Bronchial epithelial cell (primary cell): Measurements from ENCODE around the gene ZNF236. TPM values are rescaled to one million over a fixed set of nuclear protein-coding genes. Genes with fewer than 3 reads are reported as not detected.
"Not testable (repeated sequence)": the region's sequence is repeated elsewhere in the genome, so short reads cannot be mapped to it uniquely, and the experiment has no call there.

Experiments
- DNase-seq: peaks from one replicate; pipeline ENCODE4 v3.0.0-alpha.2; 2010; ENCODE audit warnings: low read depth
- FAIRE-seq: peaks from 2 replicates; lab custom pipeline; 2011; peaks lifted over from hg19 to GRCh38; lab: Jason Lieb, UNC
- H3K27me3 ChIP-seq: 2 replicates; pipeline ENCODE4 v1.5.1; 2011; ENCODE audit warnings: low read length; ENCODE audit not compliant: control insufficient read depth, insufficient read depth
- H3K36me3 ChIP-seq: 2 replicates; pipeline ENCODE4 v1.5.1; 2011; ENCODE audit warnings: low read length; ENCODE audit not compliant: control insufficient read depth, insufficient read depth
- H3K4me3 ChIP-seq: 2 replicates; pipeline ENCODE4 v1.5.1; 2011; ENCODE audit warnings: mild to moderate bottlenecking, low read depth, low read length, control low read depth
- total RNA-seq: library from RNA; depleted of rRNA; stranded (reverse); fragments of >200 nt; gene quantifications from 2 replicates; pipeline ENCODE4 v1.2.1, GENCODE V29; 2014
- TF ChIP-seq, protein P1 (sequence below): IDR thresholded peaks from 2 replicates; pipeline ENCODE4 v1.5.1; 2011; ENCODE audit warnings: mild to moderate bottlenecking, moderate library complexity, low read length, control low read depth, inconsistent platforms; ENCODE audit not compliant: insufficient read depth, severe bottlenecking

Gene ZNF236
- 5.3 and 6.4 TPM in 2 replicates for total RNA-seq

DNA sequence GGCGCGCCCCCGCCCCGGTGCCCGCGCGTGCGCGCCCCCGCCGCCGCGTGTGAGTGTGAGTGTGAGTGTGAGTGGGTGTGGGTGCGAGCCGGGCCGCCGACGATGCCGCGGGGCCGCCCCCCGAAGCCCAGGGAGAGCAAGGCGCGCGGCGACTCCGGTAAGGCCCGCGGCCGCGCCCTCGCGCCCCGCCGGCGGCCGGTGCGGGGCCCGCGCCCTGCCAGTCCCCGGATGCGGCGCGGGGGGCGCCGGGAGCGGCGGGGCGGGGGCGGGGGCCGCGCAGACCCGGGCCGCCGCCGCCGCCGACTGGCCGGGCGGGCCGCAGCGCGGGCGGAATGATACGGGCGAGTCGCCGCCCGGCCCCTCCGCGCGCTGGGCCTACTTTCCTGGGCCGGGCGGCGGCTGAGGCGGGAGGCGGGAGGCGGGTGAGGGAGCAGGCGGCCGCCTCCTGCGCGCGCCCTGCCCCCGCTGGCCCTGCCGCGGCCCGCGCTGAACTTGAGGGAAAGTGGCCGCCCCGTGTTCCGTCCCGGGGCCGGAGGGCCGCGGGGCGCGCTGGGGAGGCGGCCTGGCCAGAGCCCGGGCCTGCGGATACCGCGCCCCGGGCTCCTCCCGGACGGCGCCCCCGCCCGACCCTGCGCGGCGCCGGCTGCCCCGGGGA, at the start of gene ZNF236:
Gene ZNF236 (plus strand): TSS at position 52 of the 655 bp plus-strand sequence. CDS start 51 bp downstream, at position 103.
- DNase-seq: no peak
- TF ChIP-seq, protein P1, sequence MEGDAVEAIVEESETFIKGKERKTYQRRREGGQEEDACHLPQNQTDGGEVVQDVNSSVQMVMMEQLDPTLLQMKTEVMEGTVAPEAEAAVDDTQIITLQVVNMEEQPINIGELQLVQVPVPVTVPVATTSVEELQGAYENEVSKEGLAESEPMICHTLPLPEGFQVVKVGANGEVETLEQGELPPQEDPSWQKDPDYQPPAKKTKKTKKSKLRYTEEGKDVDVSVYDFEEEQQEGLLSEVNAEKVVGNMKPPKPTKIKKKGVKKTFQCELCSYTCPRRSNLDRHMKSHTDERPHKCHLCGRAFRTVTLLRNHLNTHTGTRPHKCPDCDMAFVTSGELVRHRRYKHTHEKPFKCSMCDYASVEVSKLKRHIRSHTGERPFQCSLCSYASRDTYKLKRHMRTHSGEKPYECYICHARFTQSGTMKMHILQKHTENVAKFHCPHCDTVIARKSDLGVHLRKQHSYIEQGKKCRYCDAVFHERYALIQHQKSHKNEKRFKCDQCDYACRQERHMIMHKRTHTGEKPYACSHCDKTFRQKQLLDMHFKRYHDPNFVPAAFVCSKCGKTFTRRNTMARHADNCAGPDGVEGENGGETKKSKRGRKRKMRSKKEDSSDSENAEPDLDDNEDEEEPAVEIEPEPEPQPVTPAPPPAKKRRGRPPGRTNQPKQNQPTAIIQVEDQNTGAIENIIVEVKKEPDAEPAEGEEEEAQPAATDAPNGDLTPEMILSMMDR: no peak
- FAIRE-seq: no peak
- Histone ChIP-seq H3K4me3 (peak within 1 kb of the TSS; percentile 72), H3K27me3 (no peaks in the 10 kb centered on the region), H3K36me3 (no peaks in the 10 kb centered on the region)

DNA sequence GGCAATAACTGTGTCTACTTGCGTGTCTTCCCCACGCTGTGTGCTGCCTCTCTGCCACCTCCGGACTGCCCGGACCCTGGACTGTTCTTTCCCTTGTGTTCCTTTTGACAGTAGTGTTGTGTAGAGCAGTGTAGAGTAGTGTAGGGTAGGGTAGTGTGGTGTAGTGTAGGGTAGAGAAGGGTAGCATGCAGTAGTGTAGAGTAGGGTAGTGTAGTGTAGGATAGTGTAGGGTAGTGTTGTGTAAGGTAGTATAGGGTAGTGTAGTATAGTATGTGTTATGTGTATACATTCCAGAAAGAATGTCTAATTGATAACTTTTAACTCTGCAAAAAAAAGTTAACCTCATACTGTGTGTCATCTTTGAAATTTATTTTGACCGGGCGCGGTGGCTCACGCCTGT, 49.7 kb upstream of the ZNF236 start:
- no peaks in the 10 kb centered on the region for H3K27me3 ChIP-seq
- DNase-seq (no peak), FAIRE-seq (no peak)
- TF ChIP-seq, protein P1: no peak
- no peak overlapping the region for H3K4me3 ChIP-seq
- H3K36me3 ChIP-seq: no peaks in the 10 kb centered on the region

DNA sequence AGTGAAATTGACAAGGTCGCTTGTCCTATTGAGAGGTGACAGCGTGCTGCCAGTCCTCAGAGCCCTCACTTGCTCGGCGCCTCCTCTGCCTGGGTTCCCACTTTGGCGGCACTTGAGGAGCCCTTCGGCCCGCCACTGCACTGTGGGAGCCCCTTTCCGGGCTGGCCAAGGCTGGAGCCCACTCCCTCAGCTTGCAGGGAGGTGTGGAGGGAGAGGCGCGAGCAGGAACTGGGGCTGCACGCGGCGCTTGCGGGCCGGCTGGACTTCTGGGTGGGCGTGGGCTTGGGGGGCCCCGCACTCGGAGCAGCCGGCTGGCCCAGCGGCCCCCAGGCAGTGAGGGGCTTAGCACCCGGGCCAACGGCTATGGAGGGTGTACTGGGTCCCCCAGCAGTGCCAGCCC, 45.3 kb upstream of the ZNF236 start:
- not testable (repeated sequence) for H3K27me3 ChIP-seq, FAIRE-seq, H3K4me3 ChIP-seq, H3K36me3 ChIP-seq, DNase-seq

DNA sequence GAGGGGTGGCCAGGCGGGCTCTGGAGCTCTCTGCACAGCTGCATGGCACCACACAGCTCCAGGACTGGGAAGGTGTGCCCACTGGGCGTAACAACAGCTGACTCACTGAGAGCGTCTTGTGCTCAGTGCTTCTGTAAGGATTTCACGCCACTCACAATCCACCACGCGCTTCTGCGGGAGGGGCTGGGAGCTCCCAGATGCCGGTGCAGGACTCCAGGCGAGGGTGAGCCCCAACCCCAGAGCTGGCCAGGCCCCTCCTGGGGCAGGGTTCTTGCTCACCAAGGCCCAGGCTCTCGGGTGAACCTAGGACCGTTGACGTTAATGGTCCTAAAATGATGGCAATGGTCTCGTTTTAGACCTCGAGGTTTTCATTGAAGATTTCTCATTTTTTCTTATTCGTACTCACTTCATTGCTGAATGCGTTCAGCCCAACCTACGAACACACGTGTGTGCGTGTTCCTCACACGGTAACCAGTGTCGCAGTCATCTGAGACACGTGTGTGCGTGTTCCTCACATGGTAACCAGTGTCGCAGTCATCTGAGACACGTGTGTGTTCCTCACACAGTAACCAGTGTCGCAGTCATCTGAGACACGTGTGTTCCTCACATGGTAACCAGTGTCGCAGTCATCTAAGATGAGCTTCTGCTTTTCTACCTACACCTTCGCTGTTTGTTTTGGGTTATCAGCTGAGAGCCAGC, 38.4 kb upstream of the ZNF236 start:
- no peaks in the 10 kb centered on the region for H3K36me3 ChIP-seq
- H3K4me3 ChIP-seq: no peak overlapping the region
- TF ChIP-seq, protein P1: no peak
- no peaks in the 10 kb centered on the region for H3K27me3 ChIP-seq
- no peak for DNase-seq
- peak; percentile 90 for FAIRE-seq

DNA sequence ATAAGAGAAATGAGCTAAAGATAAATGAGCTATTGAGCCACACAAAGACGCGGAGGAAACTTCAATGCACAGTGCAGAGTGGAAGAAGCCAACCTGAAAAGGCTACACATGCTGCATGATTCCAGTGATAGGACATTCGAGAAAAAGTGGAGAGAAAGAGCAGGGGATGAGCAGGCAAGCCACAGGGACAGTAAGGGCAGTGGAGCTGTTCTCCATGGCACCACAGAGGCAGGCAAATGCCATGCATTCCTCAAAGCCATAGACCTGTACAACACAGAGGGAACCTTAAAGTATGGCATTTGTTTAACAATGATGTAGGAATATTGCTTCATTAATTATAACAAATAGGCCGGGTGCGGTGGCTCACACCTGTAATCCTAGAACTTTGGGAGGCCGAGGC, 36.5 kb upstream of the ZNF236 start:
- Histone ChIP-seq H3K36me3 (no peaks in the 10 kb centered on the region), H3K4me3 (no peak overlapping the region), H3K27me3 (no peaks in the 10 kb centered on the region)
- no peak for DNase-seq
- no peak for FAIRE-seq
- TF ChIP-seq, protein P1: no peak

DNA sequence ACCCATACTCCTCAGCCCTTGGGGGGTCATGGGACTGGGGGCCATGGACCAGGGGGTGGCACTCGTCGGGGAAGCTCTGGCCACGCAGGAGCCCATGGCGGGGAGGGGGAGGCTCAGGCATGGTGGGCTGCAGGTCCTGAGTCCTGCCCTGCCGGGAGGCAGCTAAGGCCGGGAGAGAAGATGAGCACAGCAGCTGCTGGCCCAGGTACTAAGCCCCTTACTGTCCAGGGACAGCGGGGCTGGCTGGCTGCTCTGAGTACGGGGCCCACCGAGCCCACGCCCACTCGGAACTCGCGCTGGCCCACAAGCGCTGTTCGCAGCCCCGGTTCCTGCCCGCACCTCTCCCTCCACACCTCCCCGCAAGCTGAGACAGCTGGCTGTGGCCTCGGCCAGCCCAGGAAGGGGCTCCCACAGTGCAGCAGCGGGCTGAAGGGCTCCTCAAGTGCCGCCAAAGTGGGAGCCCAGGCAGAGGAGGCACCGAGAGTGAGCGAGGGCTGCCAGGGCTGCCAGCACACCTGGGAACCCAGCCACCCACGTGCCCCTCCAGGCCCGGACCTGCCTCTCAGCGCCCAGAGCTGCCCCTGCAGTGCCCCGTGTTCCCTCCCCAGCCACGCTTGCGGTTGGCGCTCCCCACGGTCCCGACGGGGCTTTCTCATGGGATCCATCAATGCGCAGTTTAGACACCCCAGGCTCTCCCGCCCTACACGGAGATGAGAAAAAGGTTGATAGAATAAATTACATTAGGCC, 33.6 kb upstream of the ZNF236 start:
- no peak for FAIRE-seq
- H3K4me3 ChIP-seq: no peak overlapping the region
- no peak for DNase-seq
- H3K36me3 ChIP-seq: no peaks in the 10 kb centered on the region
- no peaks in the 10 kb centered on the region for H3K27me3 ChIP-seq
- TF ChIP-seq, protein P1: no peak
